HFF-Myc (cell line): ENCODE measurements around the gene PPP1R9A.

ENCODE experiments used
- DNase-seq: peaks from one replicate; pipeline ENCODE4 v3.0.0-alpha.2; 2011; ENCODE audit warnings: low read depth; ENCODE audit errors: extremely low read depth
- H3K4me3 ChIP-seq: replicated peaks from 2 replicates; pipeline ENCODE4 v1.5.1; 2011; ENCODE audit warnings: low read depth, mild to moderate bottlenecking, control low read depth, low read length
- CTCF ChIP-seq: IDR thresholded peaks from 2 replicates; pipeline ENCODE4 v1.5.1; 2012; ENCODE audit warnings: mild to moderate bottlenecking, low read depth, low read length, control low read depth; ENCODE audit errors: missing control alignments

Gene PPP1R9A

GRCh38 chr7:94971051-94971867 is 63.9 kb downstream of the PPP1R9A start:
- no peak overlapping the region for H3K4me3 ChIP-seq
- no peak for TF ChIP-seq CTCF
- DNase-seq, result no peak

GRCh38 chr7:94972296-94972695 is 64.9 kb downstream of the PPP1R9A start:
- no peak for TF ChIP-seq CTCF
- DNase-seq, result no peak
- no peak overlapping the region for H3K4me3 ChIP-seq

- no peak for TF ChIP-seq CTCF
These were observed 66.5 kb downstream of the PPP1R9A start for GRCh38 chr7:94973844-94974243.

GRCh38 chr7:94974423-94974822 is 67.0 kb downstream of the PPP1R9A start:
- no peak for DNase-seq
- H3K4me3 ChIP-seq, result no peak overlapping the region
- no peak for TF ChIP-seq CTCF

More at GRCh38 chr7:94973844-94974243, 66.5 kb downstream of the PPP1R9A start:
- no peak overlapping the region for H3K4me3 ChIP-seq
- no peak for DNase-seq

GRCh38 chr7:94975336-94975735 is 67.9 kb downstream of the PPP1R9A start:
- TF ChIP-seq CTCF, result no peak
- H3K4me3 ChIP-seq, result no peak overlapping the region
- no peak for DNase-seq

- no peak for DNase-seq
- no peak for TF ChIP-seq CTCF
- H3K4me3 ChIP-seq, result no peak overlapping the region
These were observed 73.2 kb downstream of the PPP1R9A start for GRCh38 chr7:94980418-94981142.
